SKM-1 treated with dmso at 0.1 percent for 144 hours (cell line): ENCODE results near the gene NUDT4B.
"Not testable (repeated sequence)": the region's sequence is repeated elsewhere in the genome, so short reads cannot be mapped to it uniquely, and the experiment has no call there.

ENCODE experiments used
- DNase-seq: peaks from one replicate; lab custom pipeline; 2025; ENCODE audit not compliant: unreplicated experiment; lab: John Stamatoyannopoulos, UW

The NUDT4B gene

GRCh38 chr1:148793762-148794332, 45.3 kb downstream of the NUDT4B start:
- DNase-seq: not testable (repeated sequence)
